HEK293 (cell line): ENCODE data around the gene CASK.

Source experiments
- CTCF ChIA-PET: fragments of 350-600 bp; formaldehyde crosslinking; extraction: SDS; loops from one replicate; lab custom pipeline; 2021; ENCODE audit warnings: antibody characterized with exemption; lab: Yijun Ruan, JAX
- POLR2A ChIA-PET: fragments of 300-600 bp; formaldehyde crosslinking; extraction: SDS; loops from one replicate; lab custom pipeline; 2020; ENCODE audit warnings: antibody characterized with exemption, inconsistent platforms; lab: Yijun Ruan, JAX
- H3K27ac ChIP-seq: fragments of 200-500 bp; sonication (Bioruptor generic); 2 replicates; pipeline ENCODE4 v1.5.1; 2014; ENCODE audit warnings: low read depth, low read length, control low read depth, inconsistent platforms; ENCODE audit errors: extremely low read depth
- H3K36me3 ChIP-seq, 2 experiments: fragments of 200-500 bp in 1 of 2; sonication (Bioruptor generic) in 1 of 2; 1 replicate in 1 of 2; 2 replicates in 1 of 2; pipeline ENCODE4 v1.5.1; 2014 to 2017; ENCODE audit warnings: inconsistent platforms in 2 of 2, low read length in 2 of 2; ENCODE audit not compliant: control insufficient read depth in 2 of 2, insufficient read depth in 1 of 2
- H3K4me1 ChIP-seq: fragments of 200-500 bp; sonication (Bioruptor generic); 2 replicates; pipeline ENCODE4 v1.5.1; 2014; ENCODE audit warnings: mild to moderate bottlenecking, low read length, inconsistent platforms; ENCODE audit not compliant: control insufficient read depth, insufficient read depth
- H3K4me3 ChIP-seq: 2 replicates; pipeline ENCODE4 v1.5.1; 2011; ENCODE audit warnings: low read depth, mild to moderate bottlenecking, control low read depth, low read length, moderate library complexity
- H3K9me3 ChIP-seq: fragments of 200-500 bp; sonication (Bioruptor generic); 2 replicates; pipeline ENCODE4 v1.5.1; 2014; ENCODE audit warnings: low read depth, low read length, inconsistent platforms; ENCODE audit not compliant: control insufficient read depth, insufficient read depth
- FEZF1 ChIP-seq: fragments of 450-650 bp; formaldehyde crosslinking; IDR thresholded peaks from 2 replicates; pipeline ENCODE4 v1.5.1; 2016; ENCODE audit warnings: missing biosample characterization, missing genetic modification characterization
- HOXD13 ChIP-seq: sonication (generic); formaldehyde crosslinking; IDR thresholded peaks from 2 replicates; pipeline ENCODE4 v1.8.0; 2022; ENCODE audit warnings: missing genetic modification reagents, borderline replicate concordance
- OSR2 ChIP-seq: fragments of 450-650 bp; formaldehyde crosslinking; IDR thresholded peaks from 2 replicates; pipeline ENCODE4 v1.5.1; 2016; ENCODE audit warnings: missing biosample characterization, missing genetic modification characterization
- PRDM1 ChIP-seq: fragments of 450-650 bp; formaldehyde crosslinking; IDR thresholded peaks from 2 replicates; pipeline ENCODE4; 2016; ENCODE audit warnings: missing biosample characterization, missing genetic modification characterization
- TRIM28 ChIP-seq: IDR thresholded peaks from 2 replicates; pipeline ENCODE4 v1.6.1; 2011; ENCODE audit warnings: low read length, control low read depth, borderline replicate concordance
- ZIC2 ChIP-seq: fragments of 450-650 bp; formaldehyde crosslinking; IDR thresholded peaks from 2 replicates; pipeline ENCODE4 v1.5.1; 2016; ENCODE audit warnings: missing biosample characterization, missing genetic modification characterization
- ZNF112 ChIP-seq: fragments of 450-650 bp; formaldehyde crosslinking; IDR thresholded peaks from 2 replicates; pipeline ENCODE4 v1.5.0; 2017; ENCODE audit warnings: missing biosample characterization, missing genetic modification characterization
- ZNF19 ChIP-seq: fragments of 450-650 bp; formaldehyde crosslinking; IDR thresholded peaks from 2 replicates; pipeline ENCODE4; 2016; ENCODE audit warnings: missing biosample characterization, missing genetic modification characterization, low read depth
- ZNF530 ChIP-seq: fragments of 450-650 bp; formaldehyde crosslinking; IDR thresholded peaks from 2 replicates; pipeline ENCODE4 v1.5.1; 2016; ENCODE audit warnings: low read depth, missing biosample characterization, missing genetic modification characterization
- ZNF555 ChIP-seq: fragments of 450-650 bp; formaldehyde crosslinking; conservative IDR thresholded peaks from 2 replicates; pipeline ENCODE4 v1.5.1; 2017; ENCODE audit warnings: missing biosample characterization, mild to moderate bottlenecking, missing genetic modification characterization, inconsistent platforms
- ZNF571 ChIP-seq: fragments of 450-650 bp; formaldehyde crosslinking; IDR thresholded peaks from 2 replicates; pipeline ENCODE4 v1.5.0; 2017; ENCODE audit warnings: missing biosample characterization, missing genetic modification characterization
- ZNF658 ChIP-seq: fragments of 450-650 bp; formaldehyde crosslinking; IDR thresholded peaks from 2 replicates; pipeline ENCODE4; 2016; ENCODE audit warnings: missing biosample characterization, missing genetic modification characterization
- ZNF701 ChIP-seq: fragments of 450-650 bp; formaldehyde crosslinking; IDR thresholded peaks from 2 replicates; pipeline ENCODE4 v1.5.1; 2016; ENCODE audit warnings: missing biosample characterization, missing genetic modification characterization
- ZNF768 ChIP-seq: fragments of 450-650 bp; formaldehyde crosslinking; IDR thresholded peaks from 2 replicates; pipeline ENCODE4 v1.5.1; 2018; ENCODE audit warnings: missing biosample characterization, mild to moderate bottlenecking, missing genetic modification characterization
- ZXDB ChIP-seq: fragments of 450-650 bp; formaldehyde crosslinking; IDR thresholded peaks from 2 replicates; pipeline ENCODE4 v1.5.1; 2016; ENCODE audit warnings: missing biosample characterization, missing genetic modification characterization
- TF ChIP-seq, protein P1 (sequence below): fragments of 450-650 bp; formaldehyde crosslinking; IDR thresholded peaks from 2 replicates; pipeline ENCODE4 v1.5.1; 2016; ENCODE audit warnings: missing biosample characterization, missing genetic modification characterization
- TF ChIP-seq, protein P2 (sequence below): fragments of 450-650 bp; formaldehyde crosslinking; IDR thresholded peaks from 2 replicates; pipeline ENCODE4 v1.5.0; 2017; ENCODE audit warnings: missing biosample characterization, missing genetic modification characterization, borderline replicate concordance
- TF ChIP-seq, protein P3 (sequence below): fragments of 450-650 bp; formaldehyde crosslinking; IDR thresholded peaks from 2 replicates; pipeline ENCODE4 v1.5.1; 2016; ENCODE audit warnings: missing biosample characterization, missing genetic modification characterization
- TF ChIP-seq, protein P4 (sequence below): fragments of 450-650 bp; formaldehyde crosslinking; IDR thresholded peaks from 2 replicates; pipeline ENCODE4 v1.5.1; 2016; ENCODE audit warnings: missing biosample characterization, missing genetic modification characterization
- TF ChIP-seq, protein P5 (sequence below): fragments of 450-650 bp; formaldehyde crosslinking; IDR thresholded peaks from 2 replicates; pipeline ENCODE4 v1.5.1; 2017; ENCODE audit warnings: missing biosample characterization, missing genetic modification characterization
- TF ChIP-seq, protein P6 (sequence below): fragments of 450-650 bp; formaldehyde crosslinking; IDR thresholded peaks from 2 replicates; pipeline ENCODE4 v1.5.1; 2016; ENCODE audit warnings: missing biosample characterization, missing genetic modification characterization, borderline replicate concordance

Gene CASK

DNA sequence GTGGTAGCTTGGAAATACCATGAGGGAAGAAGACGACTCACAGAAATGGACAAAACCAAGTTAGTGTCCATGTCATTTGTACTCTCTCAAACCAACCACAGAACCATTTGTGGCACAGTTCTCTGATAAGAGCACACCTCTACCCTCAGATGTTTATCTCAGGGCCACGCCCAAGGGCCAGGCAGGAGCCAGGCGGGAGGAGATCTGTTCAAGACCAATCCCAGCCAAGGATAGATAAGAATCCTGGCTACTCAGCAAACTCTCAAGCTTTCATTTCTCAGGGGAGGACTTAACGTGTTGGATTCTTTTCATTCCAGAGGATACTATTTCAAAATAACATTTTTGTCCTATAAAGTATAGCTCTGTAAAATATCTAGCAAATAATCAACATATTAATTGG lies 381.2 kb downstream of the CASK start:
- ChIA-PET CTCF (no interaction called here), POLR2A (interaction anchor here (0.5 to 1.3 kb wide), 4 partner anchors 12 to 209 kb away, joined by 3 to 8 read pairs (median 4); partner anchors contain the start of gene DDX3X)
- Histone ChIP-seq H3K9me3 (no peaks in the 10 kb centered on the region), H3K36me3 (peaks cover 3% of the 10 kb centered on the region in 2 experiments; a peak in 2 of 3 replicates), H3K4me1 (no peaks in the 10 kb centered on the region), H3K27ac (no peak overlapping the region), H3K4me3 (no peak overlapping the region)
- no peak for TF ChIP-seq ZNF530 (tag by site-specific recombination)
- TF ChIP-seq, protein P1, sequence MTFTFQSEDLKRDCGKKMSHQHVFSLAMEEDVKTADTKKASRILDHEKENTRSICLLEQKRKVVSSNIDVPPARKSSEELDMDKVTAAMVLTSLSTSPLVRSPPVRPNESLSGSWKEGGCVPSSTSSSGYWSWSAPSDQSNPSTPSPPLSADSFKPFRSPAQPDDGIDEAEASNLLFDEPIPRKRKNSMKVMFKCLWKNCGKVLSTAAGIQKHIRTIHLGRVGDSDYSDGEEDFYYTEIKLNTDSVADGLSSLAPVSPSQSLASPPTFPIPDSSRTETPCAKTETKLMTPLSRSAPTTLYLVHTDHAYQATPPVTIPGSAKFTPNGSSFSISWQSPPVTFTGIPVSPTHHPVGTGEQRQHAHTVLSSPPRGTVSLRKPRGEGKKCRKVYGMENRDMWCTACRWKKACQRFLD (tag by site-specific recombination): no peak
- TF ChIP-seq, protein P2, sequence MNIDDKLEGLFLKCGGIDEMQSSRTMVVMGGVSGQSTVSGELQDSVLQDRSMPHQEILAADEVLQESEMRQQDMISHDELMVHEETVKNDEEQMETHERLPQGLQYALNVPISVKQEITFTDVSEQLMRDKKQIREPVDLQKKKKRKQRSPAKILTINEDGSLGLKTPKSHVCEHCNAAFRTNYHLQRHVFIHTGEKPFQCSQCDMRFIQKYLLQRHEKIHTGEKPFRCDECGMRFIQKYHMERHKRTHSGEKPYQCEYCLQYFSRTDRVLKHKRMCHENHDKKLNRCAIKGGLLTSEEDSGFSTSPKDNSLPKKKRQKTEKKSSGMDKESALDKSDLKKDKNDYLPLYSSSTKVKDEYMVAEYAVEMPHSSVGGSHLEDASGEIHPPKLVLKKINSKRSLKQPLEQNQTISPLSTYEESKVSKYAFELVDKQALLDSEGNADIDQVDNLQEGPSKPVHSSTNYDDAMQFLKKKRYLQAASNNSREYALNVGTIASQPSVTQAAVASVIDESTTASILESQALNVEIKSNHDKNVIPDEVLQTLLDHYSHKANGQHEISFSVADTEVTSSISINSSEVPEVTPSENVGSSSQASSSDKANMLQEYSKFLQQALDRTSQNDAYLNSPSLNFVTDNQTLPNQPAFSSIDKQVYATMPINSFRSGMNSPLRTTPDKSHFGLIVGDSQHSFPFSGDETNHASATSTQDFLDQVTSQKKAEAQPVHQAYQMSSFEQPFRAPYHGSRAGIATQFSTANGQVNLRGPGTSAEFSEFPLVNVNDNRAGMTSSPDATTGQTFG (tag by site-specific recombination): no peak
- TF ChIP-seq ZNF658: no peak
- no peak for TF ChIP-seq ZNF768 (tag by site-specific recombination)
- TF ChIP-seq, protein P3, sequence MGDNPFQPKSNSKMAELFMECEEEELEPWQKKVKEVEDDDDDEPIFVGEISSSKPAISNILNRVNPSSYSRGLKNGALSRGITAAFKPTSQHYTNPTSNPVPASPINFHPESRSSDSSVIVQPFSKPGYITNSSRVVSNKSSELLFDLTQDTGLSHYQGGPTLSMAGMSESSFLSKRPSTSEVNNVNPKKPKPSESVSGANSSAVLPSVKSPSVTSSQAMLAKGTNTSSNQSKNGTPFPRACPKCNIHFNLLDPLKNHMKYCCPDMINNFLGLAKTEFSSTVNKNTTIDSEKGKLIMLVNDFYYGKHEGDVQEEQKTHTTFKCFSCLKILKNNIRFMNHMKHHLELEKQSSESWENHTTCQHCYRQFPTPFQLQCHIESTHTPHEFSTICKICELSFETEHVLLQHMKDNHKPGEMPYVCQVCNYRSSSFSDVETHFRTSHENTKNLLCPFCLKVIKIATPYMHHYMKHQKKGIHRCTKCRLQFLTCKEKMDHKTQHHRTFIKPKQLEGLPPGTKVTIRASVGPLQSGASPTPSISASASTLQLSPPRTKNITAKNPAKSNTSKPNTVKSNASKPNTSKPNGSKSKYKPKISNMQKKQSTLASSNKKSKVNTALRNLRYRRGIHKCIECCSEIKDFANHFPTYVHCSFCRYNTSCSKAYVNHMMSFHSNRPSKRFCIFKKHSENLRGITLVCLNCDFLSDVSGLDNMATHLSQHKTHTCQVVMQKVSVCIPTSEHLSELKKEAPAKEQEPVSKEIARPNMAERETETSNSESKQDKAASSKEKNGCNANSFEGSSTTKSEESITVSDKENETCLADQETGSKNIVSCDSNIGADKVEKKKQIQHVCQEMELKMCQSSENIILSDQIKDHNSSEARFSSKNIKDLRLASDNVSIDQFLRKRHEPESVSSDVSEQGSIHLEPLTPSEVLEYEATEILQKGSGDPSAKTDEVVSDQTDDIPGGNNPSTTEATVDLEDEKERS: no peak
- no peak for TF ChIP-seq ZIC2 (tag by site-specific recombination)
- TF ChIP-seq ZNF571 (tag by site-specific recombination): no peak
- TF ChIP-seq HOXD13 (CRISPR knock-in tag): no peak
- TF ChIP-seq OSR2 (tag by site-specific recombination): no peak
- TF ChIP-seq TRIM28: no peak
- no peak for TF ChIP-seq ZXDB (tag by site-specific recombination)
- TF ChIP-seq ZNF555: no peak
- TF ChIP-seq ZNF112 (tag by site-specific recombination): no peak

DNA sequence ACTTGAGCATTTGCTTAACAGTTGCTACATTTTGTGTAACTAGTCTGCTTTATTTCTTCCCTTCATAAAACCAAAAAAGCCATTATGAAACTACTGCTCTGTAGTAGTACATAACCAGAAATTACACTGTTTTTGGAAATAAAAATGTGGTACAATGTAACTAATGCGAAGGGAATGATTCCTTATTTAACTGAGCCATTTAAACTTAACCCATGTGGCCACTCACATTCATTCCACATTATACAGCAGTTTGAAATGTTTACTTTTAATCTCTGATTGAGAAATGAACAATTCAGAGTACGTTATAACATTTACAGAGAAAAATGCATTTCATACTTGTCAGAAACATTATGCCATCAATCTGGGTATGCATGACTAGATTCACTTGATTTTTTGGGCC lies 382.0 kb downstream of the CASK start:
- Histone ChIP-seq H3K4me3 (no peak overlapping the region), H3K9me3 (no peaks in the 10 kb centered on the region), H3K27ac (no peak overlapping the region), H3K4me1 (no peaks in the 10 kb centered on the region), H3K36me3 (peaks cover 3% of the 10 kb centered on the region in 2 experiments; a peak in 2 of 3 replicates)
- ChIA-PET CTCF (interaction anchor here (0.8 kb wide), 1 partner anchor 17 kb away, joined by 3 read pairs; no protein-coding TSS in a partner anchor), POLR2A (interaction anchor here (1.2 to 1.3 kb wide), 2 partner anchors 12 to 208 kb away, joined by 3 to 8 read pairs; partner anchors contain the start of gene DDX3X)
- TF ChIP-seq, protein P4, sequence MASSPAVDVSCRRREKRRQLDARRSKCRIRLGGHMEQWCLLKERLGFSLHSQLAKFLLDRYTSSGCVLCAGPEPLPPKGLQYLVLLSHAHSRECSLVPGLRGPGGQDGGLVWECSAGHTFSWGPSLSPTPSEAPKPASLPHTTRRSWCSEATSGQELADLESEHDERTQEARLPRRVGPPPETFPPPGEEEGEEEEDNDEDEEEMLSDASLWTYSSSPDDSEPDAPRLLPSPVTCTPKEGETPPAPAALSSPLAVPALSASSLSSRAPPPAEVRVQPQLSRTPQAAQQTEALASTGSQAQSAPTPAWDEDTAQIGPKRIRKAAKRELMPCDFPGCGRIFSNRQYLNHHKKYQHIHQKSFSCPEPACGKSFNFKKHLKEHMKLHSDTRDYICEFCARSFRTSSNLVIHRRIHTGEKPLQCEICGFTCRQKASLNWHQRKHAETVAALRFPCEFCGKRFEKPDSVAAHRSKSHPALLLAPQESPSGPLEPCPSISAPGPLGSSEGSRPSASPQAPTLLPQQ (tag by site-specific recombination): no peak
- TF ChIP-seq, protein P5, sequence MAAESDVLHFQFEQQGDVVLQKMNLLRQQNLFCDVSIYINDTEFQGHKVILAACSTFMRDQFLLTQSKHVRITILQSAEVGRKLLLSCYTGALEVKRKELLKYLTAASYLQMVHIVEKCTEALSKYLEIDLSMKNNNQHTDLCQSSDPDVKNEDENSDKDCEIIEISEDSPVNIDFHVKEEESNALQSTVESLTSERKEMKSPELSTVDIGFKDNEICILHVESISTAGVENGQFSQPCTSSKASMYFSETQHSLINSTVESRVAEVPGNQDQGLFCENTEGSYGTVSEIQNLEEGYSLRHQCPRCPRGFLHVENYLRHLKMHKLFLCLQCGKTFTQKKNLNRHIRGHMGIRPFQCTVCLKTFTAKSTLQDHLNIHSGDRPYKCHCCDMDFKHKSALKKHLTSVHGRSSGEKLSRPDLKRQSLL (tag by site-specific recombination): no peak
- TF ChIP-seq FEZF1: no peak
- TF ChIP-seq ZNF701 (tag by site-specific recombination): no peak
- TF ChIP-seq, protein P6, sequence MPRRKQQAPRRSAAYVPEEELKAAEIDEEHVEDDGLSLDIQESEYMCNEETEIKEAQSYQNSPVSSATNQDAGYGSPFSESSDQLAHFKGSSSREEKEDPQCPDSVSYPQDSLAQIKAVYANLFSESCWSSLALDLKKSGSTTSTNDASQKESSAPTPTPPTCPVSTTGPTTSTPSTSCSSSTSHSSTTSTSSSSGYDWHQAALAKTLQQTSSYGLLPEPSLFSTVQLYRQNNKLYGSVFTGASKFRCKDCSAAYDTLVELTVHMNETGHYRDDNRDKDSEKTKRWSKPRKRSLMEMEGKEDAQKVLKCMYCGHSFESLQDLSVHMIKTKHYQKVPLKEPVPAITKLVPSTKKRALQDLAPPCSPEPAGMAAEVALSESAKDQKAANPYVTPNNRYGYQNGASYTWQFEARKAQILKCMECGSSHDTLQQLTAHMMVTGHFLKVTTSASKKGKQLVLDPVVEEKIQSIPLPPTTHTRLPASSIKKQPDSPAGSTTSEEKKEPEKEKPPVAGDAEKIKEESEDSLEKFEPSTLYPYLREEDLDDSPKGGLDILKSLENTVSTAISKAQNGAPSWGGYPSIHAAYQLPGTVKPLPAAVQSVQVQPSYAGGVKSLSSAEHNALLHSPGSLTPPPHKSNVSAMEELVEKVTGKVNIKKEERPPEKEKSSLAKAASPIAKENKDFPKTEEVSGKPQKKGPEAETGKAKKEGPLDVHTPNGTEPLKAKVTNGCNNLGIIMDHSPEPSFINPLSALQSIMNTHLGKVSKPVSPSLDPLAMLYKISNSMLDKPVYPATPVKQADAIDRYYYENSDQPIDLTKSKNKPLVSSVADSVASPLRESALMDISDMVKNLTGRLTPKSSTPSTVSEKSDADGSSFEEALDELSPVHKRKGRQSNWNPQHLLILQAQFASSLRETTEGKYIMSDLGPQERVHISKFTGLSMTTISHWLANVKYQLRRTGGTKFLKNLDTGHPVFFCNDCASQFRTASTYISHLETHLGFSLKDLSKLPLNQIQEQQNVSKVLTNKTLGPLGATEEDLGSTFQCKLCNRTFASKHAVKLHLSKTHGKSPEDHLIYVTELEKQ (tag by site-specific recombination): no peak
- no peak for TF ChIP-seq PRDM1
- TF ChIP-seq ZNF19 (tag by site-specific recombination): no peak
